NCI-H1694 treated with DMSO at 0.1 percent for 48 hours (cell line): ENCODE data around the gene RGS7.
"Not testable (repeated sequence)": the region's sequence is repeated elsewhere in the genome, so short reads cannot be mapped to it uniquely, and the experiment has no call there.

Source experiments
- DNase-seq: peaks from one replicate; lab custom pipeline; 2025; lab: John Stamatoyannopoulos, UW

RGS7 gene

DNA sequence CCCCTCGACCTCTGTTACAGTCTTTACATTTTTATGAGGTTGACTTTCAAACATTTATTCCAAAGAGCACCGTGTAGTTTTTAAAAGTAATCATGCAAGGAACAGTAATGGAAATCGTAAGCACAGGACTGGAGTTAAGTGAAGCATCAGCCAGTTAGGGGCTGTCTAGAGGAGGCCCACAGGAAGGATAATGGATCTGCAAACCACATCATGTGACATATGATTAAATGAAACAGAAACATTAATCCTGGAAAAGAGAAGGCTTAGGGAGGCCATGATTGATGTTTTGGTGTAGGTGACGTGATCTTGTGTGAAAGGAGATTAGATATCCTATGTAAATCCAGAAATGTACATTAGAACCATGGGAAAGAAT is 25.0 kb downstream of the RGS7 start:
- no peak for DNase-seq

- DNase-seq, result no peak
These were observed 25.5 kb downstream of the RGS7 start for GRCh38 chr1:241331328-241332036.

- no peak for DNase-seq
These were observed 26.2 kb downstream of the RGS7 start for GRCh38 chr1:241330619-241331327.

GRCh38 chr1:241325456-241325855 is 31.5 kb downstream of the RGS7 start:
- no peak for DNase-seq

GRCh38 chr1:241323514-241324195 is 33.4 kb downstream of the RGS7 start:
- DNase-seq, result no peak

DNA sequence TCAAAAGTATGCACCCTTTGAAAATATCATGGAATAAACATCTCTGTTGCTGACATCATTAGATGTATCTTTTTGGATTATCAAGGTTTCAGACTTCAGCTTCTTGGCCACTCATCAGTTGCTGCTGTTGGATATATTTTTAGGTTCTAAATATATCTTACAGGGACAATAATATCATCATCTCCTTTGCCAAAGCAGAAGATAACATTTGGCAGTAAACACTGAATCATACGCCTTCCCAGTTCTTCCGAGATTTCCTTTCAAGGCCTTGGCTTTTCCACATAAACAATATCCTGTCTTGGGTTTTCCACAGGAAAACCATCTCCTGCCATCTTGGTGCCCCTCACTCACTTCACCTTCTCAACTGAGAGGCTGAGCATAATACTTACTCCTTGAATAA is 39.3 kb downstream of the RGS7 start:
- no peak for DNase-seq

- DNase-seq, result no peak
These were observed 40.6 kb downstream of the RGS7 start for GRCh38 chr1:241316372-241316771.

DNA sequence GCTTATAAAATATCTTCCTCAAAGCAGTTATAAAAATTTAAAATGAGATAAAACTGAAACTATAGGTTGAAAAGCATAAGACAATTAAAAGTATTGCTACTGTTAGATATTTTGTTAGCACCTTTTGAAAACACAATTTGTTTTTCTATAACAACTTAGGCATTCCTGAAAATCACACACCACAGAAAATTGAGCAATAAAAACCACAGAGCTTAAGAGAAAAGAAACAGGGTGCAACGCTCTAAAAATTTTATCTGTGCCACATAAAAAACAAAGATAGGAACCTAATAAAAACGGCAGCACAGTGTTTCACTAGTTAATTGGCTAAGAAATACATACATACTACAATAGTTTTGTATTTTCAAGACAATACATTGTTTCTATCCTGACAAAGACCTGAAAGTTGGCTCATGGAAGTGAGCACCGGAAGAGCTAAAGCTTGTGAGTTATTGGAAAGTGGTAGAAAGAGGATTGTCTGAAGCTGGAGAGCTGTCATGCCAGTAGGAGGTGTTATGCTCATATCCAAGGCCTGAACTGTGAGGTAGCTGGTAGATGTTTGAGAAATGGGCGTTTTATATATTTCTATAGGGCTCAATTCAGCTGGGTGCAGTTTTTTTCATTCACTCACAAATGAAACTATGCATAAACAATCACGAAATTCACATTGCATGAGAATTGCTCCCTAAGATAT is 45.8 kb downstream of the RGS7 start:
- DNase-seq, result peak; percentile 9

- no peak for DNase-seq
These were observed 46.6 kb downstream of the RGS7 start for GRCh38 chr1:241310451-241310850.

DNA sequence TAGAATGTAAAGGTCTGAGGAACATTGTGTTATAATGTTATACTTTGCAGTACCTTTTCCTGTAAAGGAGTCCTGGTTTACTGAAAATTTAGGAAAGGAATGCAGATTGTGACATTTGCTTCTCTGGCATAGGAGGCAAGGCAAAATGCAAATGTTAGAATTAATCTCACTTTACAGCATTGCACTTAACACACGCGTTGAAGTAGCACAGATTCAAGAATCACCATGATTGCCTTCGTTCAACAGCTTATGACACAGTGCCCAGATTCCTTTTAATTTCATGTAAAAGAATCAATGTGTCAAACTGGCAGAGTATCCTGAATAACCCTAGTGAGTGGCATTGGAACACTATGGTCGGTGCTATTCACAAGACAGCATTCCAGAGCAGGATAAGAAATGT is 47.4 kb downstream of the RGS7 start:
- no peak for DNase-seq

GRCh38 chr1:241308471-241308870 is 48.5 kb downstream of the RGS7 start:
- DNase-seq, result no peak

DNA sequence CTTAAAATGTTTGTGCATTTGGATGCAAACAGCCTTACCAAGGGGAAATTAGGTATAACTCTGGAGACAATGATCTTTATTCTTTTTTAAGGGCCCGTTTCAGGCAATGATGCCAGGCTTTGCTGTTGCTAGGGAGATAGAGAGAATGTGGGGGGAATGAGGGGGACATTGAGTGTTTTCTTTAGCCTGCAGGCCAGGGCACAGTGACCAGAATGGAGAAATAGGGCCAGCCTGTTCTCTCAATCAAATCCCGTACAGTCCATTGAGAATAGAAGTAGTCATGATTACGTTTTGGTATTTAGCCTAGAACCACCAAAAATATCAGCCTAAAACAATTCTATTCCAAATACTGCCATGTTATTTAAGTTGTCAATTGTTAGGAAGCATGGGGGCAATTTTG is 49.0 kb downstream of the RGS7 start:
- no peak for DNase-seq

DNA sequence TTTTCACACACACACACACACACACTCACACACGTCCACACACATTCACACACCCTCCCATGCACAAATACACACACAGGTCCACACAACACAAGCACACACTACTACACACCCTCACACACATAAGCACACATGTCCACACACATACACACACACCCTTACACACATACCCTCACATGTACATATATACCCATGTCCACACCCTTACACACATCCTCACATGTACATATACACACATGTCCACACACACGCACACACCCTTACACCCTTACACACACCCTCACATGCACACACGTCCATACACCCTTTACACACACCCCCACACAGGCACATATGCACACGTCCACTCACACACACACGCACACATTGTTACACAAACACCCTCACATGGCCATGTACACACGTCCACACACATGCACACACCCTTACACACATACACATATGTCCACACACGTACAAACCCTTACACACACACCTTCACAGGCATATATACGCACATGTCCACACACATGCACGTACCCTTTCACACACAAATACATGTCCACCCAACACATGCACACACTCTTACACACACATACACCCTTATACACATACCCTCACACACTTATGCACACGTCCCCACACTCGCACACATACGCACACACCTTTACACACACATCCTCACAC is 50.7 kb downstream of the RGS7 start:
- DNase-seq, result no peak

GRCh38 chr1:241302024-241302423 is 55.0 kb downstream of the RGS7 start:
- not testable (repeated sequence) for DNase-seq

DNA sequence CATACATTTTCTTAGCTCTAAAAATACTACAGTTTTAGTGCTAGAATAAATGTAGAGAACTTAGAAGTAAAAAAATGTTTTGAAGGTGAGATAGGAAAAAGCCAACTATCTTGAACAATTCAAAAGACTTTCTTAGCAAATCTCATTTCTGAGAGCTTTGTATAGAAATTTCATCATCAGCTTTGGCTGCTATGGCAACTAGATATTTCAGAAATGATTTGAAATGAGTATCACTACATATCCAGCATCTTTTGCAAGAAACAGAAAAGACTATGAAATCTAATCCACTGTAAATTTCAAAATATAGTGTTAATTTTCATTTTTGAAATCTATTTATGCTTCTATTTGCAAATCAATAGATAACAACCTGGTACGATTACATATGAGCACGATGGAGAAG is 57.7 kb downstream of the RGS7 start:
- no peak for DNase-seq

DNA sequence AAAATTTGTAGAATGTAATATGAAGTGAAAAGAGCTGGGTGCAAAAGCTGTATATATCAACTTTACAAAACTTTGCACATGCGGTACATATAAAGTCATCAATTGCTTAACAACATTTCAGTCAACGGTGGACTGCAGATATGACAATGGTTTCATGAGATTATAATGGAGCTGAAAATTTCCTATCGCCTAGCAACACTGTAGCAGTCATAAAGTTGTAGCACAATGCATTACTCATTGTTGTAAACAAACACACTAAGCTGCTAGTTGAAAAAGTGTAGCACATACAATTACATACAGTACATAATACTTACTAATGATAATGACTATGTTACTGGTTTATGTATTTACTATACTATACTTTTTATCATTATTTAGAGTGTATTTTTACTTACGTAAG is 64.0 kb downstream of the RGS7 start:
- no peak for DNase-seq

GRCh38 chr1:241291548-241291947 is 65.5 kb downstream of the RGS7 start:
- not testable (repeated sequence) for DNase-seq

- no peak for DNase-seq
These were observed 70.5 kb downstream of the RGS7 start for GRCh38 chr1:241286486-241286885.

DNA sequence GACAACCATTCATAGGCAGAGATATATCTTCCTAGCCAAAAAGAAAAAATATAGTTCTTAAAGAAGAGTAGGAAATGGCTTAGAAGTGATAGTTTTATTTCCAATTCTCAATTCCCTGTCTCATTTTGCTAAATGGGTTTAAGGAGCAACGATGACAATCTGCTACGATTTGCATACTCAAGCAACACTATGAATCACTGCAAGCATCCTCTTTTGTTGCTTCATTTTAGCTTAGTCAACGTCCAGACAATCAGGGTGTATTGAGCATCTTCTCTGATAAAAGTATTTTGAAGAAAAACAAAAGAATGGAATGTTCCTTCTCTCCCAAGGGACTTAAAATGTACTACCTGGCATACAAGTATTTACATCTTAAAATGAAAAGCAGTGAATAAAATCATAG is 80.6 kb downstream of the RGS7 start:
- DNase-seq, result no peak

DNA sequence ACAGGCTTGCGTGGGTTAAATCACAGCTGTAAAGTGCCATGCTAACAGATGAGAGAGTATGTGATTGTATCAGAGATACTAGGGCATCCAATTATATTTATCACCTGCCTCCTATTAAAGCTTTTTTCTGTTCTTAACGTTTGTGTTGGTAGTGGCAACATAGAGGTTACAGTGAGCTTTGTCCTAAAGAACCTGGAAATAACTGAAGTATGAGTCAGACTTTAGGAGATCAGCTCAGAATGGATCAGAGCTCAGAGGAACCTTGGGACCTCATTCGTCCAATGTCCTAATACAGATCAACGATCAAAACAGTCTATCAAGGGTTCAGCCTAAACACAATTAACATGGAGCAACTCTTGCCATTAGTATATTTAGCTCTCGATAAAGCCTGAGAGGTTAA is 81.0 kb downstream of the RGS7 start:
- no peak for DNase-seq

DNA sequence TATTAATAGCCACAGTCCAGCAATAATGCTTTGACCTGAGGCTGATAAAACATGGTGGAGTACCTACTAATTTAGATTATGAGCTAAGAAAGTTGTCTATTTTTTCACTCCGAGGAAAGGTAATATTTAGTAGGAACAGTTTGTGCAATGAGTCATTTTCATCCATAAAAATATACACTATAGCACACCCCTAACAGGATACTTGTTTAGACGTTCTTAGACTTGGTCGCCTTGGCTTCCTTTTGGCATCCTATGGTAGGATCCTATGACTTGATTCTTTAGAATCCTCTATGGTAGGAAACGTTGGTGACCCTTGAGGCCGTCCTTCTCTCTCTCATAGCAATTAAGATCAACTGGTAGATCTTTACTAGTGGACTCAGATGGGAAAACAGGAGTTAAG is 81.8 kb downstream of the RGS7 start:
- DNase-seq, result no peak

DNA sequence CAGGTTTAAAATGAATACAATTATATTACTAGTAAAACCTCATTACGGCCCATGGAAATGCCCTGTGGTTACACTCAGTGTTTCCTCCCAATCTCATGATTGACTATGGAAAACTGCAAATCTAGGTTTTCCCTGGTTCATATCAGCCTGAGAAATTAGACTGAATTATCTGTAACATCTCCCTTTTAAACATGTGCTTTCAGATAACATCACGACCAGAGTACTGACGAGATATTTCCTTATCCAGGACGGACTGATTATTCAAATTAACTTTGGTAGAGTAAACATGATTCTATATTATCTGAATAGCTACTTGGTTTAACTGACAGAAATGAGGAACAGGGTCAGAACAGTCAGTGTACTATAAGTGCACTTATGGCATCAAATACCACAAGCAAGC is 82.3 kb downstream of the RGS7 start:
- no peak for DNase-seq
